IPS DF 6.9 (cell line): ENCODE data around the gene DOC2A.
A peak's percentile ranks its signal among the peaks of the same experiment; 100 is the strongest.

Experiments
- DNase-seq: peaks from one replicate; pipeline ENCODE4 v3.0.0-alpha.2; 2013; ENCODE audit warnings: low read depth, low spot score
- H3K27ac ChIP-seq: one replicate; pipeline ENCODE4 v1.5.1; 2013; ENCODE audit warnings: low read length, control low read depth
- H3K27me3 ChIP-seq: 2 replicates; pipeline ENCODE4 v1.6.1; 2013; ENCODE audit warnings: mild to moderate bottlenecking, low read length; ENCODE audit not compliant: control insufficient read depth, insufficient read depth
- H3K36me3 ChIP-seq: 2 replicates; pipeline ENCODE4 v1.6.1; 2013; ENCODE audit warnings: low read length; ENCODE audit not compliant: control insufficient read depth, insufficient read depth
- H3K4me1 ChIP-seq: 2 replicates; pipeline ENCODE4 v1.6.1; 2013; ENCODE audit warnings: low read length; ENCODE audit not compliant: control insufficient read depth, insufficient read depth
- H3K4me3 ChIP-seq: 2 replicates; pipeline ENCODE4 v1.5.1; 2013; ENCODE audit warnings: mild to moderate bottlenecking, low read length
- H3K9me3 ChIP-seq: 2 replicates; pipeline ENCODE4 v1.6.1; 2013; ENCODE audit warnings: low read length, inconsistent platforms; ENCODE audit not compliant: control insufficient read depth, insufficient read depth
- WGBS: extraction: QIAGEN DNeasy Blood & Tissue Kit; methylation state at CpG from one replicate; pipeline ENCODE4 v1.1.7; 2013; ENCODE audit warnings: mixed read lengths, missing lambda C conversion rate; ENCODE audit not compliant: insufficient read length, insufficient coverage; 5-methylcytosine and 5-hydroxymethylcytosine counted together

Gene DOC2A

GRCh38 chr16:30010844-30011713, at the start of gene DOC2A:
Gene DOC2A (minus strand): TSS chr16:30011027. CDS start chr16:30010222, 805 bp downstream.
- DNase-seq: no peak
- Histone ChIP-seq H3K4me3 (peak within 1 kb of the TSS; percentile 90), H3K27ac (no peak within 1 kb of the TSS), H3K4me1 (peaks cover 3% of the 10 kb centered on the region), H3K36me3 (peaks cover 1% of the 10 kb centered on the region; the same call in 1 of the 2 replicates), H3K9me3 (no peaks in the 10 kb centered on the region), H3K27me3 (peaks cover 2% of the 10 kb centered on the region; the same call in 1 of the 2 replicates)
- WGBS: no CpG with 5 or more reads among the region's 99 CpGs

DNA sequence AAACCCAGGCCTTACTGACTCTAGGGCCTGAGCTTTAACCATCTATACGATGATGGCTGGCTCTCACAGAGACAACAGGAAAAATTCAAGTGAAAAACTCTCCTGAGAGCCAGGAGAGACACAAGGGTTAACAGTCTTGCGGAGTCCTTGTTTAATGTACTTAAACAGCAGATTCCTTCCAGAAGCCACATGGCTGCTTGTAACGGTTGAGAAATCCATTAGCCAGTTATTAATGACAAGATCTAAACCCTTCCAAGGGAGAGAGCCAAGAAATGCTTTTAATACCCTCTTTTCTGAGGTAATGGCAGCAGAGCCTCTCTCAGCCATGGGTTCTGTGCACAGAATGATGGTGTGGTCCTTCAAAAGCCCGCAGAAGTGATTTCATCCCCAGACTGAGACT, 49.5 kb upstream of the DOC2A start:
- H3K36me3 ChIP-seq: no peaks in the 10 kb centered on the region
- no peaks in the 10 kb centered on the region for H3K9me3 ChIP-seq
- H3K4me1 ChIP-seq: peaks cover 6% of the 10 kb centered on the region
- H3K27ac ChIP-seq: no peak overlapping the region
- WGBS: no CpG with 5 or more reads among the region's 4 CpGs
- no peak for DNase-seq
- no peak overlapping the region for H3K4me3 ChIP-seq
- H3K27me3 ChIP-seq: no peaks in the 10 kb centered on the region

DNA sequence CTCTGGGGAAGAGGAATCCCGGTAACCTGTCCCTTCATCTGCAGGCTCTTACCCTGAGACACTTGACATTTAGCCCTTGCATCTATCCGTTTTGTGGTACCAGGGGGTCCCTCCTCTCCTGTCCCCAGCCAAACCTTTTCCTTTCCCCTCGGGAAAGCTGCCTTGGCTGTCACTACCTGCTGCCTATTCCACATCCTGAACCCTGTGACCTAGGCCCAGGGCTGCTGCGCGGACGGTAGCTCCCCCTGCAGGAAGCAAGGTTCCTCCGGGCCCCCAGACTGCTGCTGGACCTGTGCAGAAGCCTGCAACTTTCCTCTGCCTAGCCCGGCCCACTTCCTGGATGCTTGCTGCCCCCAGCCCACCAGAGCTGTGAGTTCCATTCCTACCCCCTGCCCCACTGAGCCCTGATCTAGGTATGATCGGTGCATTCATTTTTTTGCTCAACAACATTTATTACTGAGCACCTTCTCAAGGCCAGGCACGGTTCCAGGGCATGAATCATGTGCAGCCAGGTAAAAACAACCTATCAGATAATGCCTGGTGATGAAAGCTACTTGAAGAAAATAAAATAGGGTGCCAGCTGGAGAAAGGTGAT, 44.2 kb upstream of the DOC2A start:
- H3K9me3 ChIP-seq: no peaks in the 10 kb centered on the region
- H3K4me3 ChIP-seq: no peak overlapping the region
- WGBS: no CpG with 5 or more reads among the region's 10 CpGs
- no peaks in the 10 kb centered on the region for H3K4me1 ChIP-seq
- no peaks in the 10 kb centered on the region for H3K36me3 ChIP-seq
- H3K27me3 ChIP-seq: no peaks in the 10 kb centered on the region
- DNase-seq: no peak
- H3K27ac ChIP-seq: no peak overlapping the region

GRCh38 chr16:30054451-30054850, 43.6 kb upstream of the DOC2A start:
- Histone ChIP-seq H3K4me3 (no peak overlapping the region), H3K27me3 (no peaks in the 10 kb centered on the region), H3K36me3 (no peaks in the 10 kb centered on the region), H3K27ac (no peak overlapping the region), H3K9me3 (no peaks in the 10 kb centered on the region), H3K4me1 (no peaks in the 10 kb centered on the region)
- no CpG with 5 or more reads among the region's 8 CpGs for WGBS
- no peak for DNase-seq

DNA sequence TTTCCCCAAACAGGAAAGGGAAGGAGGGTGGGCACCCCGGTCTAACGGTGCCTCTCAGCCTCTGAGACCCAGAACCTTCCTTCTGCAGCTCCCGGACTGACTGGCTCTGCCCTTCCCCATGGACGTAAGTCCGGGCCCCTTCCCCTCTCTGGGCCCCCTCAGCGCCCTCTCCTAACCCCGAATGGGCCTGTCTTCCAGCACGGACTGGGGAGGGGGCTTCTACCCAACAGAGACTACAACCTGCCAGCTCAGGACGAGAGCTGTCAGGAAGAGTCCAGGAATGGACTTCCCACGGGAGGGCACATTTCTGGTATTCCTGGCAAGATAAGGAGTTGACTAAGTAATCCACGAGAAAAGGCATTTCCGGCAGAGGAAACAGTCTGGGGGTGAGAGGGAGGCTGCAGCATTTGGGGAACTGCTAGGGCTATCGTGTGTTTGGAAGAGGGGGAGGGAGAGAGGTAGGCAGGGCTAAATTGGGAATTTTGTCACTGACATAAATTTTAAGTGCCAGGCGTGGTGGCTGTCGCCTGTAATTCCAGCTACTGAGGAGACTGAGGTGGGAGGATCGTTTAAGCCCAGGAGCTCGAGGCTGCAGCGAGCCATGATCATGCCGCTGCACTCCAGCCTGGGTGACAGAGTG, 42.7 kb upstream of the DOC2A start:
- Histone ChIP-seq H3K36me3 (no peaks in the 10 kb centered on the region), H3K4me3 (peak overlapping the region; percentile 69; the same call in 1 of the 2 replicates), H3K4me1 (no peaks in the 10 kb centered on the region), H3K9me3 (no peaks in the 10 kb centered on the region), H3K27ac (no peak overlapping the region), H3K27me3 (no peaks in the 10 kb centered on the region)
- DNase-seq: no peak
- no CpG with 5 or more reads among the region's 19 CpGs for WGBS

- H3K27me3 ChIP-seq: no peaks in the 10 kb centered on the region
- peak overlapping the region; percentile 69; the same call in 1 of the 2 replicates for H3K4me3 ChIP-seq
- no peaks in the 10 kb centered on the region for H3K9me3 ChIP-seq
- no peak for DNase-seq
- no peaks in the 10 kb centered on the region for H3K36me3 ChIP-seq
- no peaks in the 10 kb centered on the region for H3K4me1 ChIP-seq
- H3K27ac ChIP-seq: no peak overlapping the region
- WGBS: no CpG with 5 or more reads among the region's 58 CpGs
Observed at GRCh38 chr16:30052671-30053372, 42.0 kb upstream of the DOC2A start.

- Histone ChIP-seq H3K4me1 (no peaks in the 10 kb centered on the region), H3K27me3 (no peaks in the 10 kb centered on the region), H3K27ac (no peak overlapping the region), H3K4me3 (no peak overlapping the region), H3K9me3 (no peaks in the 10 kb centered on the region), H3K36me3 (no peaks in the 10 kb centered on the region)
- no CpG with 5 or more reads among the region's 3 CpGs for WGBS
- DNase-seq: no peak
Observed at GRCh38 chr16:30051518-30051917, 40.7 kb upstream of the DOC2A start.

DNA sequence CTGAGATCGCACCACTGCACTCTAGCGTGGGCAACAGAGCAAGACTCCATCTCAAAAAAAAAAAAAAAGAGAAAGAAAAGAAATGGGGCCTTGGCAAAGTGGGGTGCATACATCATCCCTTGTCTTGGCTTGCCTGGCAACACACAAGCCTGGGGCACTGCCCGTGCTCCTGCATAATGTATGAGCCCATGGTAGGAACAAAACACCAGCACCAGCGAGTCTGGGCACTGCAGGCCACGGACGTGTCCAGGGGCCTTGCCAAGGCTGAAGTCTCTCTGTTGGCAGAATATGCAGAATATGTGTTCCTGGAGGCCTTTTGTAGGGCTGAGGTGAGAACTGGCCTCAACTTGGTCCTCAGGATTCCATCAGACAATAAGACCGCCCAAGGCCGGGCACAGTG, 39.0 kb upstream of the DOC2A start:
- Histone ChIP-seq H3K36me3 (no peaks in the 10 kb centered on the region), H3K27ac (no peak overlapping the region), H3K4me1 (no peaks in the 10 kb centered on the region), H3K9me3 (no peaks in the 10 kb centered on the region), H3K4me3 (no peak overlapping the region), H3K27me3 (no peaks in the 10 kb centered on the region)
- WGBS: no CpG with 5 or more reads among the region's 8 CpGs
- no peak for DNase-seq

DNA sequence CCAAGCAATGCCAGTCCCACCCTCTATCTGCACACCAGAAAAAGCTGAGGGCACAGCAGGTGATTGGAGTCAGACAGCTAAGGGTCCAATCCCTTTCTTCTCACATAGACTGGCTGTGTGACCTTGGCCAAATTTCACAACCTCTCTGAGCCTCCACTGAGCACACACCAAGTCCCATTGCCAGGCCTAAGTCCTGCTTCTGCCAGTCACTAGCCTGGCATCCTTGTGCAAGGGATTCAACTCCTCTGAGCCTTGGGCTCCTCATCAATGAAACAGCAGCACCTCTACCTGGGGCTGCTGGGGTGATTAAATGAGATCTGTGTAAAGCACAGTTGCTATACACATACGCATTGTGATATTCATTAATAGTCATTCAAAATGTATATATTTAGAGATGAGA, 35.8 kb upstream of the DOC2A start:
- no peaks in the 10 kb centered on the region for H3K9me3 ChIP-seq
- no peaks in the 10 kb centered on the region for H3K4me1 ChIP-seq
- no peak for DNase-seq
- H3K27me3 ChIP-seq: no peaks in the 10 kb centered on the region
- H3K36me3 ChIP-seq: no peaks in the 10 kb centered on the region
- no peak overlapping the region for H3K27ac ChIP-seq
- WGBS: no CpG with 5 or more reads among the region's 1 CpG
- H3K4me3 ChIP-seq: no peak overlapping the region

DNA sequence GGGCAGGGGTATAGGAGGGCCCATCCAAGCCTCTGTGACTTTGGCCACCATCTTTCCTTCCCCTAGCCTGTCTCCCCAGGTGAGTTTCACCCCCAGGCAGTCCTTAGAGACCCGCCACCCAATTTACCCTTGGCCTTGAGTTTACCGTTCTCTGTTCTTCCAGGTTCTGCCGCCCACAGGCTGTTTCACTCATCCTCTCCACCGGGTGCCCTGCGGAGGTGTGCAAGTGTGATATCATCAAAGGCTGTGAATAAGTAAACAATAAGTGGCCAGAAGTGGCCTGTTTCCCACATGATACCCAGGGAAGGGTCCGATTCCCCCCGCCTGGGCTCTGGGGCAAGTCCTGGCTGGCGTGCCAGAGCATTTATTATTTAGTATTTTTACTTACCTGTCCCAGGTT, 35.4 kb upstream of the DOC2A start:
- Histone ChIP-seq H3K27me3 (no peaks in the 10 kb centered on the region), H3K36me3 (no peaks in the 10 kb centered on the region), H3K4me3 (no peak overlapping the region), H3K27ac (no peak overlapping the region), H3K9me3 (no peaks in the 10 kb centered on the region), H3K4me1 (no peaks in the 10 kb centered on the region)
- no CpG with 5 or more reads among the region's 8 CpGs for WGBS
- no peak for DNase-seq
